GM12864 (cell line): ENCODE results near the gene MMP11.

Source experiments
- DNase-seq: peaks from one replicate; pipeline ENCODE4 v3.0.0-alpha.2; 2011; ENCODE audit warnings: low read depth
- H3K4me3 ChIP-seq: 2 replicates; pipeline ENCODE4 v1.5.1; 2011; ENCODE audit warnings: mild to moderate bottlenecking, low read depth, low read length, control low read depth
- TF ChIP-seq, protein P1 (sequence below): IDR thresholded peaks from 2 replicates; pipeline ENCODE4 v1.5.1; 2011; ENCODE audit warnings: low read depth, mild to moderate bottlenecking, moderate library complexity, low read length, control low read depth, inconsistent platforms; ENCODE audit errors: missing control alignments

MMP11 gene

DNA sequence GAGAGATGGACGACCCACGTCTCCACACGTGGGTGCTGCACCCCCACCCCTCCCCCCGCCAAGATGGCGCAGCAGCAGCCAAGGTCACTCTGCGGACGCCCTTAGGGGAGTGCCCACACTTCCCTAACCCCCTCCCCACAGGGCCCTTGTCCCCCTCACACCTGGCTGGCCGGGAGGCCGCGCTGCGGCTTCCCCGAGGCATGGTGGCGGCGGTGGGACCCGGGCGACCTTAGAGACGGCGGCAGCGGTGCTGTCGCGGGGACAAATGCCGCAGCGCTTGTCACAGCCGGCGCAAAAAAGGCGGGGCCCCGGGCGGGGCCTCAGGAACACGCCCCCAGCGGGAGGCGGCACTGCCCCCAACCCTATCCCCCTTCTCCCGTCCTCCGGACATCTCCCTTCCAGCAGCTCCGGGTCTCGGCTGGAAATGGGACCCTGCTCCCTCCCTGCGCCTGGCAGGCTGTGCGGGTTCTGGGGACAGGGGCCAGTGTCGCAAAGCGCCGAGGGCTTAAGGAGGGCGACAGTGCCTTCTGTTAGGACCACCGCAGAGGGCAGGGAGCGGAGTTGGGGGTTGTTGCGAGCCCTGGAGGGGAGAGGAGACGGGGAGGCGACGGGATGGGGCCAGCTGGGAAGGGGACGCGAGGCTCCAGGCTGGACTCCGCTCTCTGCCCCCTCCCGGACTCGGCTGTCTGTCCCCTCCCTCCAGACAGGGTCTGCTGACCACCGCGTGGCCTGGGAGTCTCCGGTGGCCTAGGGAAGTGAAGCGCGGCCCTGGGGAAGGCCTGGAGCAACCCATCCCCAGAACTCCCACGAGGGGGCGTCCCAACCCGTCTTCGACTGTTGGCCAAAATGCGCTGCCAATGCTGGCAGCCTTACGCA is 4.7 kb upstream of the MMP11 start, which contains the start of gene CHCHD10:
CHCHD10 (minus strand) TSS at position 300 of the 876 bp plus-strand sequence; CDS start at position 202, 98 bp downstream.
- TF ChIP-seq, protein P1, sequence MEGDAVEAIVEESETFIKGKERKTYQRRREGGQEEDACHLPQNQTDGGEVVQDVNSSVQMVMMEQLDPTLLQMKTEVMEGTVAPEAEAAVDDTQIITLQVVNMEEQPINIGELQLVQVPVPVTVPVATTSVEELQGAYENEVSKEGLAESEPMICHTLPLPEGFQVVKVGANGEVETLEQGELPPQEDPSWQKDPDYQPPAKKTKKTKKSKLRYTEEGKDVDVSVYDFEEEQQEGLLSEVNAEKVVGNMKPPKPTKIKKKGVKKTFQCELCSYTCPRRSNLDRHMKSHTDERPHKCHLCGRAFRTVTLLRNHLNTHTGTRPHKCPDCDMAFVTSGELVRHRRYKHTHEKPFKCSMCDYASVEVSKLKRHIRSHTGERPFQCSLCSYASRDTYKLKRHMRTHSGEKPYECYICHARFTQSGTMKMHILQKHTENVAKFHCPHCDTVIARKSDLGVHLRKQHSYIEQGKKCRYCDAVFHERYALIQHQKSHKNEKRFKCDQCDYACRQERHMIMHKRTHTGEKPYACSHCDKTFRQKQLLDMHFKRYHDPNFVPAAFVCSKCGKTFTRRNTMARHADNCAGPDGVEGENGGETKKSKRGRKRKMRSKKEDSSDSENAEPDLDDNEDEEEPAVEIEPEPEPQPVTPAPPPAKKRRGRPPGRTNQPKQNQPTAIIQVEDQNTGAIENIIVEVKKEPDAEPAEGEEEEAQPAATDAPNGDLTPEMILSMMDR: peak; percentile 73
- no peak for DNase-seq
- peak within 1 kb of the TSS; percentile 71 for H3K4me3 ChIP-seq

GRCh38 chr22:23769321-23769965 is 3.2 kb upstream of the MMP11 start:
- DNase-seq: no peak
- TF ChIP-seq, protein P1: no peak
- H3K4me3 ChIP-seq: no peak overlapping the region

DNA sequence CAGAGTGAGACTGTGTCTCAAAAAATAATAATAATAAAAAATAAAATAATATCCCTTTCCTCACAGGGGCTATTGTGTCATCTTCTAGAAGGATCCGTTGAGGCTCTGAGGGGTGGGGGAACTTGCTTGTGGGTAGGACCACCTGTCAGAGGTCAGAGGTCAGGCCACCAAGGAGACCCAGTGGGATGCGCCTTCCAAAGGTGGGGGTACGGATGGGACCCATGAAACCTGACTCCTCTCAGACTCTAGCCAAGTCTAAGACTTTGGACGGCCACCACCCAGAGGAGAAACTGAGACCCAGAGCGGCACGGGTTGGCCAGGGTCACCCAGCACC is 367 bp upstream of the MMP11 start:
- no peak for DNase-seq
- TF ChIP-seq, protein P1: no peak
- peak overlapping the region; percentile 11 for H3K4me3 ChIP-seq

DNA sequence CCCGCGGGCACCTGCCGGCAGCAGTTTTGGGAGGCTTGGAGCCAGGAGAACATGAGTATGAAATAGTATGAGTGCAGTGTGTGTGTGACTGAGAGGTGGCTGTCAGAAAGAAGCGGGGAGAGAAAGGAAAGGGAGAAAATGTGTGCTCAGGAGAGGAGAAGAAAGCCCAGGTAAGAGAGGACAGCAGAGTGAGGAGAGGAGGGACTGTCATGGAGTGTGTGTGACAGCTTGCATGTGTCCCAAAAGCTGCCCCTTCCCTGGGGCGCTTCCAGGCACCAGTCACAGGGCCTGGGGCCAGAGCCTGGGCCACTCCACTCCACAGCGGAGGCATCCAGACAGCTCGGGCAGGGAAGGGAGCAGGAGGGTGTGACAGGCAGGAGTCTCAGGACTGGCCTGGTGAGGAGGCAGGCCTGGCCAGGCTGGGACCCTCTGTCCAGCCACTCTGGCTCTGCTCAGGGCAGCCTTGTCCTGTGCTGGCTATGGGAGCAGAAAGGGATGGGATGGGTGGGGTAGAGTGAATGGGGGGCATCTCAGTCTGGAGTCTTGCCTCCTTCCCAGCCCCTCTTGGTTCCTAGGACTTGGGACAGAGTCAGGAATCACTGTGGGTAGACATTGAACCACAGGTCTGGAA is 949 bp downstream of the MMP11 start:
- no peak overlapping the region for H3K4me3 ChIP-seq
- DNase-seq: no peak
- TF ChIP-seq, protein P1: no peak

DNA sequence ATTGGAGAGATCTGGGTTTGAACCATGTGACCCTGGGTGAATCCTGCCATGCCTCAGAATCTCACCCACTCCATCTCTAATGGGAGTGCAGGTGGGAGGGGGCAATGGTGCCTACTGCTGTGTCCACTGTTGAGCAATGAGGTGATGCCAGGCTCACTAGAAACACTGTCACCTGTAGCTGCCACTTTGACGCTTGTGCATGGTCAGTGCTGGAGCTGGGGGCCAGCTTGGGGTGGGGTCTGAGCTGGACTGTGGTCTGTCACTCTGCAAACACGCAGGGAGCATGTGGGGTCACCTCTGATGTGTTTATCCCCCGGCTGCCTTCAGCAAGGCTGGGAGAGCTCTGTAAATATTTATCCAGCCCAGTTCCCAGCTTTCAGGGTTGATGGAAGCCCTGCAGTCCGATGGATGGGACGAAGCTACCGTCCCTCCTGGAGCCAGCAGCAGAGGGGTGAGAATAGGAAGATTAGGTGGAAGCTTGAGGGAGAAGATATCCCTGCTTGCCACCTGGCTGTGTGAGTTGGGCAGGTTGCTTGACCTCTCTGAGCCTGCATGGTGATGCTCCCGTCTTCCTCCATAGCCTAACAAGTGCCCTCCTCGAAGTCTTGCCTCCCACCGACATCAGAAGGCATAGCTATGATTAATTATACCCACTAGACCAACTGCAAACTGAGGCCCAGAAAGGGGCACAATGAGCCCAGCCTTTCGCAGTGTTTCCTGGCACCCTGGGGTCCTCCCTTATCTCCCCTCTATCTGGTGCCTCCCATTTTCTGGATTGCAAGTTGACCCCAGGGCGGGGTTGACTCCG is 1.7 kb downstream of the MMP11 start:
- TF ChIP-seq, protein P1: no peak
- H3K4me3 ChIP-seq: no peak overlapping the region
- DNase-seq: no peak

DNA sequence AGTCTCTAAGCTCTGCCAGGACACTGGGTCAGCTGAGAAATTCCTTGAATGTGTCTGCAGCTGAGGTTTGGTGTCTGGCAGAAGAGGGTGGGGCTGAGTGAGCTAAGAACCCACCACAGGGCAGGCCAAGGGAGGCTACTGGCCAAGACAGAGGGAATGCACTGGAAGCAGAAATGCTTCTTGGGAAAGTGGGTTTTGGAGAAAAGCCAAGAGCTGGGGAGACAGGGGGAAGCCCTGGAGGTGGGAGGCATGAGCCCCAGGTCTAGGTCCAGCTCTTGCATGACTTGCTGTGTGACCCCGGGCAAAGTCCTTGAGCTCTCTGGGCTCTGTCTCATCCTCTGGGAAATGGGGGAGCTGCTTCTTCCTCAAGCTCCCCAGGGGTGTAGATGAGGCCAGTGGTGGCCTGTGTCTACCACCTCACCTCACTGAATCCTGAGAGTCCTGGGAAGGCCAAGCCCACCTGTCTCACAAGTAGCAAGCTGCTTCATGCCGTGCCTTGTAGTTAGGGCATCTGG is 2.3 kb downstream of the MMP11 start:
- H3K4me3 ChIP-seq: no peak overlapping the region
- TF ChIP-seq, protein P1: no peak

More for the DNA sequence above, 2.3 kb downstream of the MMP11 start:
- DNase-seq: no peak
